BE2C (cell line): ENCODE results near the gene C1QTNF1.

Source experiments
- DNase-seq: peaks from one replicate; pipeline ENCODE4 v3.0.0-alpha.2; 2020
- H3K27me3 ChIP-seq: fragments of 250-450 bp; sonication (Bioruptor Pico); 2 replicates; pipeline ENCODE4 v1.5.1; 2020; ENCODE audit warnings: mild to moderate bottlenecking
- H3K36me3 ChIP-seq: fragments of 250-450 bp; sonication (Bioruptor Pico); 2 replicates; pipeline ENCODE4 v1.5.1; 2020; ENCODE audit warnings: mild to moderate bottlenecking
- H3K4me1 ChIP-seq: fragments of 250-450 bp; sonication (Bioruptor Pico); 2 replicates; pipeline ENCODE4 v1.5.1; 2020
- H3K4me3 ChIP-seq: 2 replicates; pipeline ENCODE4 v1.5.1; 2011; ENCODE audit warnings: low read depth, low read length
- H3K9me3 ChIP-seq: fragments of 250-450 bp; sonication (Bioruptor Pico); 2 replicates; pipeline ENCODE4 v1.5.1; 2020
- CTCF ChIP-seq: IDR thresholded peaks from 2 replicates; pipeline ENCODE4 v1.5.1; 2012; ENCODE audit warnings: mild to moderate bottlenecking, low read depth, low read length

Gene C1QTNF1

GRCh38 chr17:79042421-79043190 is 18.6 kb downstream of the C1QTNF1 start:
- TF ChIP-seq CTCF, result peak; percentile 91
- Histone ChIP-seq H3K9me3 (no peaks in the 10 kb centered on the region), H3K4me1 (peaks cover 5% of the 10 kb centered on the region), H3K36me3 (no peaks in the 10 kb centered on the region), H3K4me3 (no peak overlapping the region), H3K27me3 (no peaks in the 10 kb centered on the region)
- DNase-seq, result peak; percentile 79

- peaks cover 5% of the 10 kb centered on the region for H3K4me1 ChIP-seq
- H3K27me3 ChIP-seq, result no peaks in the 10 kb centered on the region
- H3K36me3 ChIP-seq, result no peaks in the 10 kb centered on the region
- TF ChIP-seq CTCF, result no peak
- no peak overlapping the region for H3K4me3 ChIP-seq
- no peak for DNase-seq
- H3K9me3 ChIP-seq, result no peaks in the 10 kb centered on the region
These were observed 19.4 kb downstream of the C1QTNF1 start for GRCh38 chr17:79043191-79043930.

- TF ChIP-seq CTCF, result no peak
- Histone ChIP-seq H3K4me1 (peaks cover 5% of the 10 kb centered on the region), H3K36me3 (no peaks in the 10 kb centered on the region), H3K4me3 (no peak overlapping the region), H3K27me3 (no peaks in the 10 kb centered on the region), H3K9me3 (no peaks in the 10 kb centered on the region)
- DNase-seq, result no peak
These were observed 20.0 kb downstream of the C1QTNF1 start for GRCh38 chr17:79043931-79044320.

GRCh38 chr17:79044462-79044861 is 20.5 kb downstream of the C1QTNF1 start:
- TF ChIP-seq CTCF, result no peak
- Histone ChIP-seq H3K36me3 (no peaks in the 10 kb centered on the region), H3K27me3 (no peaks in the 10 kb centered on the region), H3K9me3 (no peaks in the 10 kb centered on the region), H3K4me1 (peaks cover 5% of the 10 kb centered on the region), H3K4me3 (no peak overlapping the region)
- no peak for DNase-seq

GRCh38 chr17:79045001-79045729 is 21.2 kb downstream of the C1QTNF1 start:
- no peak; the same call in 1 of the 2 replicates for TF ChIP-seq CTCF
- DNase-seq, result no peak
- Histone ChIP-seq H3K36me3 (no peaks in the 10 kb centered on the region), H3K4me1 (peaks cover 5% of the 10 kb centered on the region), H3K27me3 (no peaks in the 10 kb centered on the region), H3K9me3 (no peaks in the 10 kb centered on the region), H3K4me3 (no peak overlapping the region)
